ENCODE data around the gene IQGAP3. TPM values are rescaled to one million over a fixed set of nuclear protein-coding genes. Genes with fewer than 3 reads are reported as not detected.

Gene IQGAP3
- total RNA-seq, 1 experiment from 2014 or later, result 93.6 TPM

GRCh38 chr1:156500793-156501506 lies 71.4 kb downstream of the IQGAP3 start:
- intact Hi-C loops (cut with micrococcal nuclease; ENCODE audit: unreplicated experiment), result loop anchor here (5.0 kb wide), 2 partner anchors 71 to 219 kb away; partner anchors contain the start of genes IQGAP3, SMG5 and TMEM79
- peak overlapping the region; percentile 97 for H3K27ac Mint-ChIP-seq (ENCODE audit: unreplicated experiment)
- H3K27me3 Mint-ChIP-seq (ENCODE audit: unreplicated experiment), result no peaks in the 10 kb centered on the region
- peaks cover 65% of the 10 kb centered on the region for H3K4me1 Mint-ChIP-seq (ENCODE audit: low read depth, unreplicated experiment)
- TF ChIP-seq CTCF (IDR thresholded peaks at IDR 0.05; ENCODE audit: unreplicated experiment), result peak; percentile 79
- no peaks in the 10 kb centered on the region for H3K9me3 Mint-ChIP-seq (ENCODE audit: low read depth, unreplicated experiment)
- CTCF ChIA-PET, result interaction anchor here (0.6 to 3.8 kb wide), 18 partner anchors 11 to 160 kb away, joined by 3 to 36 read pairs (median 5); partner anchors contain the start of gene NAXE
- peaks cover 85% of the 10 kb centered on the region for H3K36me3 Mint-ChIP-seq (ENCODE audit: insufficient read depth, unreplicated experiment)
- BruUV-seq (replicated peaks), result TSS peak; percentile 76
- peak overlapping the region; percentile 88 for H3K4me3 Mint-ChIP-seq (ENCODE audit: low read depth, unreplicated experiment)
- peak; percentile 98 for DNase-seq

- CTCF ChIA-PET, result interaction anchor here (0.6 to 3.8 kb wide), 13 partner anchors 15 to 161 kb away, joined by 3 to 36 read pairs (median 5); no protein-coding TSS in a partner anchor
- H3K9me3 Mint-ChIP-seq (ENCODE audit: low read depth, unreplicated experiment), result no peaks in the 10 kb centered on the region
- intact Hi-C loops (cut with micrococcal nuclease; ENCODE audit: unreplicated experiment), result loop anchor here (5.0 kb wide), 2 partner anchors 72 to 218 kb away; partner anchors contain the start of genes IQGAP3, SMG5 and TMEM79
- no peak for TF ChIP-seq CTCF (IDR thresholded peaks at IDR 0.05; ENCODE audit: unreplicated experiment)
- peak within 1 kb of the TSS; percentile 97 for H3K27ac Mint-ChIP-seq (ENCODE audit: unreplicated experiment)
- no peak for DNase-seq
- TSS peak; percentile 58 for BruUV-seq (replicated peaks)
- H3K27me3 Mint-ChIP-seq (ENCODE audit: unreplicated experiment), result no peaks in the 10 kb centered on the region
- peaks cover 83% of the 10 kb centered on the region for H3K36me3 Mint-ChIP-seq (ENCODE audit: insufficient read depth, unreplicated experiment)
- H3K4me1 Mint-ChIP-seq (ENCODE audit: low read depth, unreplicated experiment), result peaks cover 66% of the 10 kb centered on the region
- peak within 1 kb of the TSS; percentile 88 for H3K4me3 Mint-ChIP-seq (ENCODE audit: low read depth, unreplicated experiment)
Observed at GRCh38 chr1:156500543-156500792, 71.9 kb downstream of the IQGAP3 start, which contains the start of gene MEF2D. MEF2D (minus strand) TSS chr1:156500775; CDS start chr1:156483292, 17,483 bp downstream.

- no peak for TF ChIP-seq CTCF (IDR thresholded peaks at IDR 0.05; ENCODE audit: unreplicated experiment)
- Mint-ChIP-seq H3K27me3 (ENCODE audit: unreplicated experiment) (no peaks in the 10 kb centered on the region), H3K9me3 (ENCODE audit: low read depth, unreplicated experiment) (no peaks in the 10 kb centered on the region), H3K4me3 (ENCODE audit: low read depth, unreplicated experiment) (peak overlapping the region; percentile 88), H3K36me3 (ENCODE audit: insufficient read depth, unreplicated experiment) (peaks cover 83% of the 10 kb centered on the region), H3K4me1 (ENCODE audit: low read depth, unreplicated experiment) (peaks cover 66% of the 10 kb centered on the region), H3K27ac (ENCODE audit: unreplicated experiment) (peak overlapping the region; percentile 97)
- intact Hi-C loops (cut with micrococcal nuclease; ENCODE audit: unreplicated experiment), result loop anchor here (2.0 to 5.0 kb wide), 3 partner anchors 29 to 218 kb away; partner anchors contain the start of genes IQGAP3, SMG5 and TMEM79
- CTCF ChIA-PET, result interaction anchor here (0.6 to 3.8 kb wide), 11 partner anchors 8 to 161 kb away, joined by 3 to 36 read pairs (median 5); no protein-coding TSS in a partner anchor
- DNase-seq, result peak; percentile 46
- BruUV-seq (replicated peaks), result no TSS peak
Observed at GRCh38 chr1:156499842-156500542, 72.4 kb downstream of the IQGAP3 start.

GRCh38 chr1:156499194-156499841 lies 73.0 kb downstream of the IQGAP3 start:
- BruUV-seq (replicated peaks), result TSS peak; percentile 1
- CTCF ChIA-PET, result interaction anchor here (0.7 to 3.8 kb wide), 5 partner anchors 8 to 1840 kb away, joined by 3 to 36 read pairs (median 5); no protein-coding TSS in a partner anchor
- peaks cover 59% of the 10 kb centered on the region for H3K4me1 Mint-ChIP-seq (ENCODE audit: low read depth, unreplicated experiment)

More at GRCh38 chr1:156499194-156499841, 73.0 kb downstream of the IQGAP3 start:
- H3K9me3 Mint-ChIP-seq (ENCODE audit: low read depth, unreplicated experiment), result no peaks in the 10 kb centered on the region
- H3K27ac Mint-ChIP-seq (ENCODE audit: unreplicated experiment), result peak overlapping the region; percentile 97
- peak overlapping the region; percentile 88 for H3K4me3 Mint-ChIP-seq (ENCODE audit: low read depth, unreplicated experiment)
- peaks cover 78% of the 10 kb centered on the region for H3K36me3 Mint-ChIP-seq (ENCODE audit: insufficient read depth, unreplicated experiment)
- intact Hi-C loops (cut with micrococcal nuclease; ENCODE audit: unreplicated experiment), result loop anchor here (2.0 kb wide), 1 partner anchor 29 kb away; no protein-coding TSS in a partner anchor
- no peak for TF ChIP-seq CTCF (IDR thresholded peaks at IDR 0.05; ENCODE audit: unreplicated experiment)
- H3K27me3 Mint-ChIP-seq (ENCODE audit: unreplicated experiment), result no peaks in the 10 kb centered on the region
- DNase-seq, result no peak

All from Calu3 (cell line).